ENCODE data around the gene CLMN.

DNA sequence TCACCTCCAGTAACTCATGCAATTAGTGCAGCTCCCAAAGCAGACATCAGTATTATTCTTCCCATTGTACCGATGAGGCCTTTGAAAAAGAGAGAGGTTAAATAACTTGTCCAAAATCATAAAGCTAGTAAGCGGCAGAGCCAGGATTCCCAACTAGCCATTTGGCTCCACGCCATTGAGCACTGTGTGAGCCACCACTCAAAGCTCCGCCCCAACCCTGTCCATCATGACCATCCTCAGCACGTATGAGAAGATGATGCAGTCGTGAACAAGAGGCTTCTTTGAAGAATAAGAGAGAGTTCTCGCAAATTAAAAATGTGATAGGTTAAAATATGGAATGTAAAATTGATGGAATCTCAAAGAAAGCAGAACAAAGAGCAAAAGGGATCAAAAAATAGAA lies 14.6 kb downstream of the CLMN start:
- TF ChIP-seq, protein P1, sequence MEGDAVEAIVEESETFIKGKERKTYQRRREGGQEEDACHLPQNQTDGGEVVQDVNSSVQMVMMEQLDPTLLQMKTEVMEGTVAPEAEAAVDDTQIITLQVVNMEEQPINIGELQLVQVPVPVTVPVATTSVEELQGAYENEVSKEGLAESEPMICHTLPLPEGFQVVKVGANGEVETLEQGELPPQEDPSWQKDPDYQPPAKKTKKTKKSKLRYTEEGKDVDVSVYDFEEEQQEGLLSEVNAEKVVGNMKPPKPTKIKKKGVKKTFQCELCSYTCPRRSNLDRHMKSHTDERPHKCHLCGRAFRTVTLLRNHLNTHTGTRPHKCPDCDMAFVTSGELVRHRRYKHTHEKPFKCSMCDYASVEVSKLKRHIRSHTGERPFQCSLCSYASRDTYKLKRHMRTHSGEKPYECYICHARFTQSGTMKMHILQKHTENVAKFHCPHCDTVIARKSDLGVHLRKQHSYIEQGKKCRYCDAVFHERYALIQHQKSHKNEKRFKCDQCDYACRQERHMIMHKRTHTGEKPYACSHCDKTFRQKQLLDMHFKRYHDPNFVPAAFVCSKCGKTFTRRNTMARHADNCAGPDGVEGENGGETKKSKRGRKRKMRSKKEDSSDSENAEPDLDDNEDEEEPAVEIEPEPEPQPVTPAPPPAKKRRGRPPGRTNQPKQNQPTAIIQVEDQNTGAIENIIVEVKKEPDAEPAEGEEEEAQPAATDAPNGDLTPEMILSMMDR (IDR thresholded peaks at IDR 0.05) = no peak
- TF ChIP-seq POLR2A (IDR thresholded peaks at IDR 0.05) (no peak), EP300 (IDR thresholded peaks at IDR 0.05) (no peak), POLR2AphosphoS5 (IDR thresholded peaks at IDR 0.05) (no peak)

Data from gastroesophageal sphincter (tissue), 3 donors.